Endodermal cell (in vitro differentiated cells): ENCODE results near the gene UROC1. TPM values are rescaled to one million over a fixed set of nuclear protein-coding genes. Genes with fewer than 3 reads are reported as not detected.

ENCODE experiments used
- DNase-seq: peaks from one replicate; pipeline ENCODE4 v3.0.0-alpha.2; 2017
- H3K27ac ChIP-seq: 2 replicates; pipeline ENCODE4 v1.5.1; 2013; ENCODE audit warnings: mild to moderate bottlenecking, low read depth, low read length, moderate library complexity
- H3K27me3 ChIP-seq: 2 replicates; pipeline ENCODE4 v1.6.1; 2013; ENCODE audit warnings: mild to moderate bottlenecking, low read length, moderate library complexity; ENCODE audit not compliant: insufficient read depth, control insufficient read depth, poor library complexity, severe bottlenecking
- H3K36me3 ChIP-seq: 2 replicates; pipeline ENCODE4 v1.7.0; 2013; ENCODE audit warnings: mild to moderate bottlenecking, low read length, moderate library complexity; ENCODE audit not compliant: control insufficient read depth, insufficient read depth
- H3K4me1 ChIP-seq: one replicate; pipeline ENCODE4 v1.7.0; 2013; ENCODE audit warnings: low read length; ENCODE audit not compliant: control insufficient read depth, insufficient read depth
- H3K4me3 ChIP-seq: 2 replicates; pipeline ENCODE4 v1.5.1; 2013; ENCODE audit warnings: mild to moderate bottlenecking, low read length, moderate library complexity
- H3K9ac ChIP-seq: 2 replicates; pipeline ENCODE4 v1.6.1; 2013; ENCODE audit warnings: mild to moderate bottlenecking, low read length, moderate library complexity; ENCODE audit not compliant: poor library complexity, severe bottlenecking; ENCODE audit errors: extremely low read depth
- H3K9me3 ChIP-seq: 2 replicates; pipeline ENCODE4 v1.6.1; 2013; ENCODE audit warnings: mild to moderate bottlenecking, low read length, moderate library complexity; ENCODE audit not compliant: control insufficient read depth
- H3K27ac Mint-ChIP-seq: 2 replicates; pipeline ENCODE4 v1.8.0; 2020; ENCODE audit warnings: mixed read lengths
- H3K27me3 Mint-ChIP-seq: 2 replicates; pipeline ENCODE4 v1.8.0; 2021; ENCODE audit warnings: mild to moderate bottlenecking, mixed read lengths; ENCODE audit not compliant: insufficient read depth
- H3K36me3 Mint-ChIP-seq: 2 replicates; pipeline ENCODE4 v1.8.0; 2020; ENCODE audit warnings: low read depth, mixed read lengths
- H3K4me1 Mint-ChIP-seq: 2 replicates; pipeline ENCODE4 v1.8.0; 2020; ENCODE audit warnings: mixed read lengths
- H3K4me3 Mint-ChIP-seq: 2 replicates; pipeline ENCODE4 v1.8.0; 2020; ENCODE audit warnings: mild to moderate bottlenecking, moderate library complexity, mixed read lengths
- H3K9me3 Mint-ChIP-seq: 2 replicates; pipeline ENCODE4 v1.8.0; 2020; ENCODE audit warnings: mild to moderate bottlenecking, mixed read lengths
- WGBS, 2 experiments: methylation state at CpG; one replicate each; pipeline versions ENCODE4 v1.1.5 to v1.1.7; 2013; ENCODE audit warnings: missing lambda C conversion rate in 2 of 2, mixed read lengths in 1 of 2; ENCODE audit not compliant: insufficient coverage in 1 of 2, insufficient read length in 1 of 2; 5-methylcytosine and 5-hydroxymethylcytosine counted together
- total RNA-seq, 2 donors: library from RNA; stranded (reverse); fragmentation: NEBNext Ultra II Directional in 1 of 2; extraction: Animal tissue kit (Norgen Biotek cat#: 25700) in 1 of 2; gene quantifications; 2 replicates in 1 of 2; 3 replicates in 1 of 2; pipeline ENCODE4 v1.2.1, GENCODE V29; 2021
- TF ChIP-seq, protein P1 (sequence below): fragments of 200-600 bp; sonication (generic); conservative IDR thresholded peaks from 2 replicates; pipeline ENCODE4 v1.5.0; 2021; ENCODE audit warnings: antibody characterized with exemption, mild to moderate bottlenecking

UROC1 gene
- total RNA-seq, 2 donors from 2014 or later, result not detected

DNA sequence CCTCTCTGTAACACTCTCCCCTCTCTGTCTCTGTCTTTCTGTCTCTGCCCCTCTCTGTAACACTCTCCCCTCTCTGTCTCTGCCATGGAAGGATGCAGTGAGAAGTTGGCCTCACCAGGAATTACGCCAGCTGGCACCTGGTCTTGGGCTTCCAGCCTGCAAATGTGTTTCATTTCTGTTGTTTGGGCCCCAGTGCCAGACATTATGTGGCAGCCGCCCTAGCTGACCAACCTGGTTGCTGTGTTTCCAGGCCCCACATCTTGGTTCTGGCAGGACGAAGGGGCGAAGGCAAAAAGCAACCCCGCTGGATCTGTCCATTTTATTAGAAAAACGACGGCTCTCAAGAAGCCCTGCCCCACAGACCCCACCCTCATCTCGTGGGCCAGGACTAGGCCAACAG lies 36.7 kb downstream of the UROC1 start:
- H3K4me1 Mint-ChIP-seq, result peaks cover 14% of the 10 kb centered on the region
- whole genome bisulfite sequencing, 2 experiments, result 89 to 93% methylated on average over 6 to 8 of the region's 8 CpGs
- Histone ChIP-seq H3K4me1 (no peaks in the 10 kb centered on the region), H3K9me3 (no peaks in the 10 kb centered on the region), H3K27me3 (no peaks in the 10 kb centered on the region), H3K27ac (no peak overlapping the region), H3K36me3 (no peaks in the 10 kb centered on the region), H3K9ac (no peak overlapping the region), H3K4me3 (no peak overlapping the region)
- no peaks in the 10 kb centered on the region for H3K27me3 Mint-ChIP-seq
- no peak overlapping the region for H3K27ac Mint-ChIP-seq
- H3K9me3 Mint-ChIP-seq, result no peaks in the 10 kb centered on the region
- H3K4me3 Mint-ChIP-seq, result no peak overlapping the region
- H3K36me3 Mint-ChIP-seq, result no peaks in the 10 kb centered on the region
- DNase-seq, result no peak
- TF ChIP-seq, protein P1, sequence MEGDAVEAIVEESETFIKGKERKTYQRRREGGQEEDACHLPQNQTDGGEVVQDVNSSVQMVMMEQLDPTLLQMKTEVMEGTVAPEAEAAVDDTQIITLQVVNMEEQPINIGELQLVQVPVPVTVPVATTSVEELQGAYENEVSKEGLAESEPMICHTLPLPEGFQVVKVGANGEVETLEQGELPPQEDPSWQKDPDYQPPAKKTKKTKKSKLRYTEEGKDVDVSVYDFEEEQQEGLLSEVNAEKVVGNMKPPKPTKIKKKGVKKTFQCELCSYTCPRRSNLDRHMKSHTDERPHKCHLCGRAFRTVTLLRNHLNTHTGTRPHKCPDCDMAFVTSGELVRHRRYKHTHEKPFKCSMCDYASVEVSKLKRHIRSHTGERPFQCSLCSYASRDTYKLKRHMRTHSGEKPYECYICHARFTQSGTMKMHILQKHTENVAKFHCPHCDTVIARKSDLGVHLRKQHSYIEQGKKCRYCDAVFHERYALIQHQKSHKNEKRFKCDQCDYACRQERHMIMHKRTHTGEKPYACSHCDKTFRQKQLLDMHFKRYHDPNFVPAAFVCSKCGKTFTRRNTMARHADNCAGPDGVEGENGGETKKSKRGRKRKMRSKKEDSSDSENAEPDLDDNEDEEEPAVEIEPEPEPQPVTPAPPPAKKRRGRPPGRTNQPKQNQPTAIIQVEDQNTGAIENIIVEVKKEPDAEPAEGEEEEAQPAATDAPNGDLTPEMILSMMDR, result no peak

DNA sequence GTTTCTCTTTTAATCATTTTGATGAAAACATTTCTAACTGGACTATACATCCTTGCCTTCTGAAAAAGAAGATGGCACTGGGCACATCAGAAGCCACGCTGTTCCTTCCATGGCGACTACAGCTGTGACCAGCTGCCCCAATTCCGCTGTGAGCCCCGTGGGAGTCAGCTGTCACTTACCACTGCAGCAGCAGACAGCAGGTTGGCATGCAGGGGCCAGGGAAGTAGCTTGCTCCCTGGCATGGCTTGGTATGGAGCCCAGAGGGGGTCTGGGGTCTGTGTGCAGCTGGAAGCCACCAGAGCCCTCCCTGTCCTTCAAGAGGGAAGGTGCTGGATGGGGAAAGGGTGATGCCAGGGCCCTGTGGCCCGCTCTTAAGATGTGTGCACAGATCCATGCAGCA lies 37.4 kb downstream of the UROC1 start:
- no peak overlapping the region for H3K27ac ChIP-seq
- H3K27ac Mint-ChIP-seq, result no peak overlapping the region
- H3K4me3 Mint-ChIP-seq, result no peak overlapping the region
- 80 to 87% methylated on average over 1 to 5 of the region's 5 CpGs for WGBS, 2 experiments
- no peaks in the 10 kb centered on the region for H3K27me3 ChIP-seq
- no peak for DNase-seq
- peaks cover 14% of the 10 kb centered on the region for H3K4me1 Mint-ChIP-seq
- no peaks in the 10 kb centered on the region for H3K9me3 ChIP-seq
- no peaks in the 10 kb centered on the region for H3K4me1 ChIP-seq
- no peaks in the 10 kb centered on the region for H3K27me3 Mint-ChIP-seq
- no peak overlapping the region for H3K9ac ChIP-seq
- H3K36me3 ChIP-seq, result no peaks in the 10 kb centered on the region
- no peaks in the 10 kb centered on the region for H3K36me3 Mint-ChIP-seq
- H3K4me3 ChIP-seq, result no peak overlapping the region
- TF ChIP-seq, protein P1, result no peak
- no peaks in the 10 kb centered on the region for H3K9me3 Mint-ChIP-seq

DNA sequence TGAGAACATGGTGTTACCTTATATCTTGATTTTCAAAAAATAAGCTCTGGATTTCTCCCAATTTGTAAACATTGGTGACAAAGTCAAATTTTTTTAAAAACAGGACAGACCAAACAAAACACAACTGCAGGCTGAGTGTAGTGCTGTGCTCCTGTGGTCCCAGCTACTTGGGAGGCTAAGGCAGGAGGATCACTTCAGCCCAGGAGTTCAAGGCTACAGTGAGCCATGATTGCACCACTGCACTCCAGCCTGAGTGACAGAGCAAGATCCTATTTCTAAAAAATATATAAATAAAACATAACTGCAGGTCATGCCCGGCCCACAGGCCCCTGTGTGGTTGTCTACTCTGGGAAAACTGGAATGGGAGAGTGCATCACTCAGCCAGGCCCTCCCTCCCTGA lies 37.9 kb downstream of the UROC1 start:
- Histone ChIP-seq H3K4me1 (no peaks in the 10 kb centered on the region), H3K36me3 (no peaks in the 10 kb centered on the region), H3K27ac (no peak overlapping the region), H3K9ac (no peak overlapping the region), H3K4me3 (no peak overlapping the region), H3K9me3 (no peaks in the 10 kb centered on the region), H3K27me3 (no peaks in the 10 kb centered on the region)
- Mint-ChIP-seq H3K27ac (no peak overlapping the region), H3K27me3 (no peaks in the 10 kb centered on the region), H3K36me3 (no peaks in the 10 kb centered on the region), H3K4me1 (peaks cover 10% of the 10 kb centered on the region), H3K4me3 (no peak overlapping the region), H3K9me3 (no peaks in the 10 kb centered on the region)
- 83% methylated on average over 1 of the region's 1 CpG; no CpG with 5 or more reads in 1 of the 2 experiments for WGBS, 2 experiments
- DNase-seq, result no peak
- TF ChIP-seq, protein P1, result no peak
